22Rv1 (cell line): ENCODE measurements around the gene RAD9B.
"Not testable (repeated sequence)": the region's sequence is repeated elsewhere in the genome, so short reads cannot be mapped to it uniquely, and the experiment has no call there.

Source experiments
- H3K27ac ChIP-seq: fragments of 450-650 bp; 2 replicates; pipeline ENCODE4 v1.5.1; 2017
- ZFX ChIP-seq: fragments of 450-650 bp; IDR thresholded peaks from 2 replicates; pipeline ENCODE4 v1.6.1; 2017; ENCODE audit warnings: antibody characterized with exemption, borderline replicate concordance
- TF ChIP-seq, protein P1 (sequence below): fragments of 450-650 bp; IDR thresholded peaks from 2 replicates; pipeline ENCODE4 v1.5.1; 2017; ENCODE audit warnings: mild to moderate bottlenecking

RAD9B gene

GRCh38 chr12:110538869-110539622 lies 36.9 kb downstream of the RAD9B start:
- TF ChIP-seq ZFX, result no peak
- TF ChIP-seq, protein P1, sequence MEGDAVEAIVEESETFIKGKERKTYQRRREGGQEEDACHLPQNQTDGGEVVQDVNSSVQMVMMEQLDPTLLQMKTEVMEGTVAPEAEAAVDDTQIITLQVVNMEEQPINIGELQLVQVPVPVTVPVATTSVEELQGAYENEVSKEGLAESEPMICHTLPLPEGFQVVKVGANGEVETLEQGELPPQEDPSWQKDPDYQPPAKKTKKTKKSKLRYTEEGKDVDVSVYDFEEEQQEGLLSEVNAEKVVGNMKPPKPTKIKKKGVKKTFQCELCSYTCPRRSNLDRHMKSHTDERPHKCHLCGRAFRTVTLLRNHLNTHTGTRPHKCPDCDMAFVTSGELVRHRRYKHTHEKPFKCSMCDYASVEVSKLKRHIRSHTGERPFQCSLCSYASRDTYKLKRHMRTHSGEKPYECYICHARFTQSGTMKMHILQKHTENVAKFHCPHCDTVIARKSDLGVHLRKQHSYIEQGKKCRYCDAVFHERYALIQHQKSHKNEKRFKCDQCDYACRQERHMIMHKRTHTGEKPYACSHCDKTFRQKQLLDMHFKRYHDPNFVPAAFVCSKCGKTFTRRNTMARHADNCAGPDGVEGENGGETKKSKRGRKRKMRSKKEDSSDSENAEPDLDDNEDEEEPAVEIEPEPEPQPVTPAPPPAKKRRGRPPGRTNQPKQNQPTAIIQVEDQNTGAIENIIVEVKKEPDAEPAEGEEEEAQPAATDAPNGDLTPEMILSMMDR, result no peak
- H3K27ac ChIP-seq, result no peak overlapping the region

- TF ChIP-seq, protein P1, result no peak
- TF ChIP-seq ZFX, result no peak
Observed at GRCh38 chr12:110540048-110540447, 37.9 kb downstream of the RAD9B start.

DNA sequence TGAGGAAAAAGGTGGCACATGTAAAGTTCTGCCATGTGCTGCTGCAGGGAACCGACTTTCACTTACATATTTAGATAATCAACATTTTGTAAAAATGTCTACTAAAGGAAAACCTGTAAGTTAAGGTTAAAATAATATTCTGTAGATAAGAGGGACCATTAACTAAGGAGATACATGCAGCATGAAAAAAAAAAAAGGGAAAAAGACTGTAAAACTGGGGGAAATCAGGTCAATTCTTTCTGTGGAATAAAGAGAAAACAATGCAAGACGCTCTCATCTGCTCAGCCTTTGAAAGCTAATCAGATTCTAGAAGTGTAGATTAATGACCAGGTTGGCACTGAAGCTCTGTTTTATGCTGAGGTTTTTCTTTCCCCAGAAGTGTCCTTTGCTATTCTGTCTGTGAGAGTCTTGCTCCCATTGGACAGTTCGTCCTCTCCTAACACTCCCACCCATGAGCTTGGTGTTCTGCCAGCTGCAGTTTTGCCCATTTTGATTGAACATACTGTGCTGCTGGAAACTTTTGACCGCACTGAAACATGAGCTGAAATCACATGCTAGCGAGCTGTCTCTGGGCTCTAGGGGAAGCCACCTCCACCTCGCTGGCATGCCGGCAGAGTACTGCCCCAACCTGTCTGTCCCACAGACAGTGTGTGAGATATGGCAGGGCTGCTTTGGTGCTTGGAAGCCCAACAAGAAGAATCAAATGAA lies 41.3 kb downstream of the RAD9B start:
- peak overlapping the region; percentile 43 for H3K27ac ChIP-seq
- TF ChIP-seq, protein P1, result no peak
- TF ChIP-seq ZFX, result no peak

More at GRCh38 chr12:110540048-110540447, 37.9 kb downstream of the RAD9B start:
- no peak overlapping the region for H3K27ac ChIP-seq

DNA sequence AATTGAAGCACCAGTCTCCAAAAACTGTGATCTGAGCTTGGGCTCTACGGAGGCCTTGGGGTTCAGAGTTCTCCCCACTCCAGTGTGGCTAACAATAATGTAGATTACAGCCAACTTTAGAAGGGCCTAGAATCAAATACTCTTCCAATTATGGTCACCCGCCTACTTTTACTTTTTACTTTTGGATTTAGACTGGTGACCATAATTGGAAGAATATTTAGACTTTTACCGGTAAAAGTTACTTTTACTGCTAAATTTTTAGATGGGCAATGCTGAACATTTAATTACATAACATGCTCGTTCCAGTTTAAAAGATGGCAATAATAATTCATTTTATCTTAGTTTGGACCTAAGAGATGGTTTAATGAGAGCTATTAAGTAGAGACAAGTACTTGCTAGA lies 41.8 kb downstream of the RAD9B start:
- peak overlapping the region; percentile 43 for H3K27ac ChIP-seq
- TF ChIP-seq, protein P1, result no peak
- no peak for TF ChIP-seq ZFX

- not testable (repeated sequence) for H3K27ac ChIP-seq
Observed at GRCh38 chr12:110545259-110545658, 43.1 kb downstream of the RAD9B start.

- H3K27ac ChIP-seq, result no peak overlapping the region
- no peak for TF ChIP-seq ZFX
- TF ChIP-seq, protein P1, result no peak
Observed at GRCh38 chr12:110545812-110546211, 43.7 kb downstream of the RAD9B start.

GRCh38 chr12:110546339-110546738 lies 44.2 kb downstream of the RAD9B start:
- no peak overlapping the region for H3K27ac ChIP-seq
- TF ChIP-seq, protein P1, result no peak
- TF ChIP-seq ZFX, result no peak
